ENCODE data around the gene ENO2.

ENO2 gene

DNA sequence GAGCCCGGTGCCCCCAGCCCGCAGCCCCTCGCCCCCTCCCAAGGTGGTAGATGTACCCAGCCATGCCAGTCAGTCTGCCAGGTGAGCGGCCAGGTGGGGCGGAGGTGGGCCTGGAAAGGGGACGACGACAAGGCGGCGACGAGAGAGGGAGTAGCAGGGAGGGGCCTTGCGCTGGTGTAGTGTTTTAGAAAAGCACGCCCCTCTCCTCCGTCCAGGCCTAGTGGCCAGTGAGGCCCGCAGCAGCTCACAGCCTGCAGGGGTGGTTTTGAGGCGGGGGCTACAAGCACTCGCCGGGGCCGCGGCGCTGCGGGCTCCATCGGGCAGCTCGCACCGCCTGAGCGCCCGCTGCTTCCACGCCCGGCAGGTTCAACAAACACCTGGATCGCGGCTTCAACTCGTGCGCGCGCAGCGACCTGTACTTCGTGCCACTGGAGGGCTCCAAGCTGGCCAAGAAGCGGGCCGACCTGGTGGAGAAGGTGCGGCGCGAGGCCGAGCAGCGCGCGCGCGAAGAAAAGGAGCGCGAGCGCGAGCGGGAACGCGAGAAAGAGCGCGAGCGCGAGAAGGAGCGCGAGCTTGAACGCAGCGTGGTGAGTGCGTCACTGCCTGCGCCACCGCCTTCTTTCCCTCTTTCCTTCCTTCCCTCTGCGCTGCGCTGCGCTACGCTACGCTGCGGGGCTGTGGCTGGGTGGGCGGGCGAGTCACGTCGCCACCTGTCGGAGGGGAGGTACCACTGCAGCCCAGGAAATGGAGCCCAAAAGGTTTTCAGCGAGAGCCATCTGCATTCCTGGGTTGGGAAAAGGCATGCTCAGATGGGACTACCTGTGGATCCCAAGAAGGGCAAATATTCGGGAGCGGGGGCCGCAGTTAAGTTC, 23.3 kb downstream of the ENO2 start:
- Histone ChIP-seq H3K4me1 (ENCODE audit: insufficient read depth, low read length, severe bottlenecking) (peaks cover 24% of the 10 kb centered on the region), H3K36me3 (ENCODE audit: insufficient read depth, low read length) (peaks cover 3% of the 10 kb centered on the region; the same call in 1 of the 2 replicates)

DNA sequence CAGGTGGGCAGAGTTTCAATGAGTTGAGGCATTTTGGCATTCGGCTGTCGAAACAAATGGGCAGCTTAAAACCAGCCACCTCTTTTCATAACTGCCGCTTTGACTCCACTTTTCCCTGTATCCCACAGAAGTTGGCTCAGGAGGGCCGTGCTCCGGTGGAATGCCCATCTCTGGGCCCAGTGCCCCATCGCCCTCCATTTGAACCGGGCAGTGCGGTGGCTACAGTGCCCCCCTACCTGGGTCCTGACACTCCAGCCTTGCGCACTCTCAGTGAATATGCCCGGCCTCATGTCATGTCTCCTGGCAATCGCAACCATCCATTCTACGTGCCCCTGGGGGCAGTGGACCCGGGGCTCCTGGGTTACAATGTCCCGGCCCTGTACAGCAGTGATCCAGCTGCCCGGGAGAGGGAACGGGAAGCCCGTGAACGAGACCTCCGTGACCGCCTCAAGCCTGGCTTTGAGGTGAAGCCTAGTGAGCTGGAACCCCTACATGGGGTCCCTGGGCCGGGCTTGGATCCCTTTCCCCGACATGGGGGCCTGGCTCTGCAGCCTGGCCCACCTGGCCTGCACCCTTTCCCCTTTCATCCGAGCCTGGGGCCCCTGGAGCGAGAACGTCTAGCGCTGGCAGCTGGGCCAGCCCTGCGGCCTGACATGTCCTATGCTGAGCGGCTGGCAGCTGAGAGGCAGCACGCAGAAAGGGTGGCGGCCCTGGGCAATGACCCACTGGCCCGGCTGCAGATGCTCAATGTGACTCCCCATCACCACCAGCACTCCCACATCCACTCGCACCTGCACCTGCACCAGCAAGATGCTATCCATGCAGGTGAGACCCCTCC, 24.2 kb downstream of the ENO2 start:
- no peaks in the 10 kb centered on the region for H3F3A ChIP-seq (ENCODE audit: insufficient read depth, low read length)
- H3K9ac ChIP-seq (ENCODE audit: low read length), result peak overlapping the region; percentile 60
- H3K27me3 ChIP-seq (ENCODE audit: insufficient read depth, low read length), result no peaks in the 10 kb centered on the region
- peaks cover 31% of the 10 kb centered on the region for H3K4me1 ChIP-seq (ENCODE audit: insufficient read depth, low read length, severe bottlenecking)
- peak overlapping the region; percentile 3; the same call in 1 of the 2 replicates for H2AFZ ChIP-seq (ENCODE audit: low read length)
- TF ChIP-seq, protein P1, sequence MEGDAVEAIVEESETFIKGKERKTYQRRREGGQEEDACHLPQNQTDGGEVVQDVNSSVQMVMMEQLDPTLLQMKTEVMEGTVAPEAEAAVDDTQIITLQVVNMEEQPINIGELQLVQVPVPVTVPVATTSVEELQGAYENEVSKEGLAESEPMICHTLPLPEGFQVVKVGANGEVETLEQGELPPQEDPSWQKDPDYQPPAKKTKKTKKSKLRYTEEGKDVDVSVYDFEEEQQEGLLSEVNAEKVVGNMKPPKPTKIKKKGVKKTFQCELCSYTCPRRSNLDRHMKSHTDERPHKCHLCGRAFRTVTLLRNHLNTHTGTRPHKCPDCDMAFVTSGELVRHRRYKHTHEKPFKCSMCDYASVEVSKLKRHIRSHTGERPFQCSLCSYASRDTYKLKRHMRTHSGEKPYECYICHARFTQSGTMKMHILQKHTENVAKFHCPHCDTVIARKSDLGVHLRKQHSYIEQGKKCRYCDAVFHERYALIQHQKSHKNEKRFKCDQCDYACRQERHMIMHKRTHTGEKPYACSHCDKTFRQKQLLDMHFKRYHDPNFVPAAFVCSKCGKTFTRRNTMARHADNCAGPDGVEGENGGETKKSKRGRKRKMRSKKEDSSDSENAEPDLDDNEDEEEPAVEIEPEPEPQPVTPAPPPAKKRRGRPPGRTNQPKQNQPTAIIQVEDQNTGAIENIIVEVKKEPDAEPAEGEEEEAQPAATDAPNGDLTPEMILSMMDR (IDR thresholded peaks at IDR 0.05; ENCODE audit: low read length), result no peak
- TF ChIP-seq EZH2 (IDR thresholded peaks at IDR 0.05; ENCODE audit: borderline replicate concordance, low read length), result no peak
- peaks cover under 1% of the 10 kb centered on the region; the same call in 1 of the 2 replicates for H3K36me3 ChIP-seq (ENCODE audit: insufficient read depth, low read length)
- no peaks in the 10 kb centered on the region for H3K79me2 ChIP-seq (ENCODE audit: insufficient read depth, low read length)
- peak overlapping the region; percentile 1 for H3K27ac ChIP-seq (ENCODE audit: low read depth, low read length, poor library complexity, severe bottlenecking)
- H3K4me3 ChIP-seq (ENCODE audit: low read depth, low read length, poor library complexity, severe bottlenecking), result peak overlapping the region; percentile 73
- peak overlapping the region; percentile 60 for H3K4me2 ChIP-seq (ENCODE audit: low read length)
- no peaks in the 10 kb centered on the region for H3K9me2 ChIP-seq (ENCODE audit: low read depth, low read length)
- H3K9me3 ChIP-seq (ENCODE audit: low read length), result no peaks in the 10 kb centered on the region
- no peaks in the 10 kb centered on the region for H4K20me1 ChIP-seq (ENCODE audit: insufficient read depth, low read length)

More for the DNA sequence above, 23.3 kb downstream of the ENO2 start:
- Histone ChIP-seq H3K27ac (ENCODE audit: low read depth, low read length, poor library complexity, severe bottlenecking) (peak overlapping the region; percentile 73), H2AFZ (ENCODE audit: low read length) (peak overlapping the region; percentile 3; the same call in 1 of the 2 replicates), H3K4me3 (ENCODE audit: low read depth, low read length, poor library complexity, severe bottlenecking) (peak overlapping the region; percentile 73), H3K9ac (ENCODE audit: low read length) (peak overlapping the region; percentile 79), H3K27me3 (ENCODE audit: insufficient read depth, low read length) (no peaks in the 10 kb centered on the region), H3K4me2 (ENCODE audit: low read length) (peak overlapping the region; percentile 87), H3F3A (ENCODE audit: insufficient read depth, low read length) (no peaks in the 10 kb centered on the region), H3K9me3 (ENCODE audit: low read length) (no peaks in the 10 kb centered on the region), H4K20me1 (ENCODE audit: insufficient read depth, low read length) (no peaks in the 10 kb centered on the region), H3K79me2 (ENCODE audit: insufficient read depth, low read length) (no peaks in the 10 kb centered on the region), H3K9me2 (ENCODE audit: low read depth, low read length) (no peaks in the 10 kb centered on the region)
- TF ChIP-seq, protein P1 (IDR thresholded peaks at IDR 0.05; ENCODE audit: low read length), result peak; percentile 96
- TF ChIP-seq EZH2 (IDR thresholded peaks at IDR 0.05; ENCODE audit: borderline replicate concordance, low read length), result no peak

DNA sequence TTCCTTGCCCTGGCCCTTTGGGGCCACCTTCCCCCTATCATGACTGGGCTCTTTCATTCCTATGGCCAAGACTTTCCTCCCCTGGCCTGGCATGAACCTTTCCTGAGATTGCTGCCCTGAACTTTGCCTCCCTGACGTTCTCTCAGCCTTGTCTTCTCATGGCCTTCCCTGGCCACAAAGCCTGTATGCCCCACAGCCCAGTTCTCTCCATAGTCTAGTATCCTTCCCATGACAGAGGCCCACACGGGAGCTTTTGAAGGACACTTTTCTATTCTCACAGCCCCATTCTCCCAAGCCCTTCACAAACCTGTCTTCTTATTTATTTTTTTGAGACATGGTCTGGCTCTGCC, 24.8 kb downstream of the ENO2 start:
- TF ChIP-seq, protein P1 (IDR thresholded peaks at IDR 0.05; ENCODE audit: low read length), result no peak
- no peak for TF ChIP-seq EZH2 (IDR thresholded peaks at IDR 0.05; ENCODE audit: borderline replicate concordance, low read length)
- H2AFZ ChIP-seq (ENCODE audit: low read length), result no peak overlapping the region
- no peaks in the 10 kb centered on the region for H3K27me3 ChIP-seq (ENCODE audit: insufficient read depth, low read length)
- no peaks in the 10 kb centered on the region for H3K9me2 ChIP-seq (ENCODE audit: low read depth, low read length)
- H3K27ac ChIP-seq (ENCODE audit: low read depth, low read length, poor library complexity, severe bottlenecking), result no peak overlapping the region
- H3K4me2 ChIP-seq (ENCODE audit: low read length), result no peak overlapping the region
- H3K9ac ChIP-seq (ENCODE audit: low read length), result no peak overlapping the region; the same call in 1 of the 2 replicates
- no peaks in the 10 kb centered on the region for H4K20me1 ChIP-seq (ENCODE audit: insufficient read depth, low read length)
- H3K4me1 ChIP-seq (ENCODE audit: insufficient read depth, low read length, severe bottlenecking), result peaks cover 37% of the 10 kb centered on the region
- H3K79me2 ChIP-seq (ENCODE audit: insufficient read depth, low read length), result no peaks in the 10 kb centered on the region
- no peak overlapping the region for H3K4me3 ChIP-seq (ENCODE audit: low read depth, low read length, poor library complexity, severe bottlenecking)
- H3K36me3 ChIP-seq (ENCODE audit: insufficient read depth, low read length), result no peaks in the 10 kb centered on the region
- H3K9me3 ChIP-seq (ENCODE audit: low read length), result no peaks in the 10 kb centered on the region
- H3F3A ChIP-seq (ENCODE audit: insufficient read depth, low read length), result no peaks in the 10 kb centered on the region
